ENCODE data around the gene P2RX3. TPM values are rescaled to one million over a fixed set of nuclear protein-coding genes. Genes with fewer than 3 reads are reported as not detected.

The P2RX3 gene
- total RNA-seq, 2 experiments from 2014 or later = not detected

DNA sequence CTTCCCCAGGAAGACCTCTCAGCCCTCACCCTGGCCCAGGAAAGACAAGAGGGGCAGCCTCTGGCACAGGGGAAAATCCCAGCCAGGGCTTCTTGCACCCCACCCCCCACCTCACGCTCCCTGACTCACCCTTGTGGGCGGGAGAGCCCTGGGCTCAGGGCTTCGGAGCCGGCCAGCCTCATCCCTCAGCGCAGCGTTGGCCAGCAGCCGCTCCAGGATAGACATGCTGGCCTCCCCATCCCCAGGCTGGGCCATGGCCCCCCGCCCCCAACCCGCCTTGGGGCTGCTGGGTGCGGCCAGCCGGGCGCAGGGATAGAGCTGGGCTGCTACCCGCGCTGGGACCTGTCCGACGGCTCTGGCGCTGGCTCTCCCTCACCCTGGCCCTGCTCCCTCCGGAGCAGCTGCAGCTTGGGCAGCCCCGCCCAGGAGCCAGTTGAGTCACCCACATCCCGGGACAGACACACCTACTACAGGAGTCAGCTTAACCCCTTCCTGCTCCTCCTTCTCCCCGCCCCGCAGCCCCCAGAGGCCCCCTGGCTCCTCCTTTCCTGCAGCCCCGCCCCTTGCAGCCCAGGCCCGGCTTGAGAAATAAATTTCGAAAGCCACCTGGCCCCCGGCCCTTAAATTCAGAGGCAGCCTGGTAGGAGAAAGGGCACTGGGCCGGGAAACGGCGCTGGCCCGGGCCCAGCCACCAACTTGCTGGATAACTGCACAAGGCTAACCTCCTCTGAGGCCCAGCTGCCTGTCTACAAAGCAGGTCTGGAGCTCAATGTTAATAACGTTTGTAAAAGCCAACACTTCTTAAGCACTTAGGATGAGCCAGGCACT is 26.8 kb upstream of the P2RX3 start:
- no peaks in the 10 kb centered on the region for H3K79me2 ChIP-seq (ENCODE audit: insufficient read depth, low read depth, low read length)
- no peak for DNase-seq (ENCODE audit: low spot score)
- H4K20me1 ChIP-seq (ENCODE audit: insufficient read depth, low read length) = no peaks in the 10 kb centered on the region
- peaks cover 1% of the 10 kb centered on the region; the same call in 1 of the 2 replicates for H3K36me3 ChIP-seq (ENCODE audit: insufficient read depth, low read length)
- no TSS peak for BruUV-seq (replicated peaks)
- no peak overlapping the region for H2AFZ ChIP-seq (ENCODE audit: low read length)
- CTCF ChIA-PET (ENCODE audit: unreplicated experiment) = no interaction called here
- H3K4me1 ChIP-seq (ENCODE audit: insufficient read depth, low read length, poor library complexity, severe bottlenecking) = no peaks in the 10 kb centered on the region
- TF ChIP-seq EZH2phosphoT487 (IDR thresholded peaks at IDR 0.05; ENCODE audit: borderline replicate concordance, low read depth, low read length) = no peak
- TF ChIP-seq, protein P1, sequence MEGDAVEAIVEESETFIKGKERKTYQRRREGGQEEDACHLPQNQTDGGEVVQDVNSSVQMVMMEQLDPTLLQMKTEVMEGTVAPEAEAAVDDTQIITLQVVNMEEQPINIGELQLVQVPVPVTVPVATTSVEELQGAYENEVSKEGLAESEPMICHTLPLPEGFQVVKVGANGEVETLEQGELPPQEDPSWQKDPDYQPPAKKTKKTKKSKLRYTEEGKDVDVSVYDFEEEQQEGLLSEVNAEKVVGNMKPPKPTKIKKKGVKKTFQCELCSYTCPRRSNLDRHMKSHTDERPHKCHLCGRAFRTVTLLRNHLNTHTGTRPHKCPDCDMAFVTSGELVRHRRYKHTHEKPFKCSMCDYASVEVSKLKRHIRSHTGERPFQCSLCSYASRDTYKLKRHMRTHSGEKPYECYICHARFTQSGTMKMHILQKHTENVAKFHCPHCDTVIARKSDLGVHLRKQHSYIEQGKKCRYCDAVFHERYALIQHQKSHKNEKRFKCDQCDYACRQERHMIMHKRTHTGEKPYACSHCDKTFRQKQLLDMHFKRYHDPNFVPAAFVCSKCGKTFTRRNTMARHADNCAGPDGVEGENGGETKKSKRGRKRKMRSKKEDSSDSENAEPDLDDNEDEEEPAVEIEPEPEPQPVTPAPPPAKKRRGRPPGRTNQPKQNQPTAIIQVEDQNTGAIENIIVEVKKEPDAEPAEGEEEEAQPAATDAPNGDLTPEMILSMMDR (conservative IDR thresholded peaks at IDR 0.05; ENCODE audit: low read length) = no peak
- intact Hi-C loops (cut with micrococcal nuclease; ENCODE audit: unreplicated experiment) = no loop called here
- H3K4me3 ChIP-seq (ENCODE audit: low read depth, low read length, poor library complexity, severe bottlenecking) = no peak overlapping the region
- H3K9me3 ChIP-seq (ENCODE audit: low read length) = no peaks in the 10 kb centered on the region
- H3K27ac ChIP-seq (ENCODE audit: low read depth, low read length, poor library complexity, severe bottlenecking) = no peak overlapping the region
- H3K4me2 ChIP-seq (ENCODE audit: low read length) = no peak overlapping the region
- no peaks in the 10 kb centered on the region for H3K9me2 ChIP-seq (ENCODE audit: insufficient read depth, low read length)
- POLR2A ChIA-PET = no interaction called here

DNA sequence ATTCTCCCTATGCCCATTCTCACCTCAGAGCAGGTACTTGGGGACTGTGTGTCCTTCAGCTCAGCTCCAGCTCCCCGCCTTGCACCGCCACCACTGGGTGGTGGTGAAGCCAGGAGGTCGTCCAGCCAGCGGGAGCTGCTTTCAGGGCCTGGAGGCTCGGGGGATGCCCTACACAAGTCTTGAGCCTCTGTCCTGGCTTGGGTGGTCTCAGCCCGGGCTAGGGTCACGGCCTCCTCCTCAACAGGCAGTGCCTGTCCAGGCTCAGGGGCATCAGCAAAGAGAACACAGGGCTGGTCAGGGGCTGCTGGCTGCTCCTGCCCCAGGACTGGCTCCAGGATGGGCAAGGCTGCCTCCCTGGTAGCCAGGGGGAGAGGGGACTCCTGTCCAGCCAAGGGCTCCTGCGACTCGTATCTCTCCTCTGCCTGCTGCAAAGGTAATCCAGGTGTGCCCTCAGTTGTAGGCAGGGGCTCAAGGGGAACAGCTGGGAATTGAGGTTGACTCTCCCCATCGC is 25.6 kb upstream of the P2RX3 start:
- DNase-seq (ENCODE audit: low spot score) = no peak
- Histone ChIP-seq H2AFZ (ENCODE audit: low read length) (no peak overlapping the region), H3K9me3 (ENCODE audit: low read length) (no peaks in the 10 kb centered on the region), H4K20me1 (ENCODE audit: insufficient read depth, low read length) (no peaks in the 10 kb centered on the region), H3K36me3 (ENCODE audit: insufficient read depth, low read length) (peaks cover 9% of the 10 kb centered on the region; the same call in 1 of the 2 replicates), H3K9me2 (ENCODE audit: insufficient read depth, low read length) (no peaks in the 10 kb centered on the region), H3K27ac (ENCODE audit: low read depth, low read length, poor library complexity, severe bottlenecking) (no peak overlapping the region), H3K4me3 (ENCODE audit: low read depth, low read length, poor library complexity, severe bottlenecking) (no peak overlapping the region), H3K4me1 (ENCODE audit: insufficient read depth, low read length, poor library complexity, severe bottlenecking) (no peaks in the 10 kb centered on the region), H3K79me2 (ENCODE audit: insufficient read depth, low read depth, low read length) (no peaks in the 10 kb centered on the region), H3K4me2 (ENCODE audit: low read length) (no peak overlapping the region)
- POLR2A ChIA-PET = no interaction called here
- TF ChIP-seq EZH2phosphoT487 (IDR thresholded peaks at IDR 0.05; ENCODE audit: borderline replicate concordance, low read depth, low read length) = no peak
- BruUV-seq (replicated peaks) = no TSS peak
- intact Hi-C loops (cut with micrococcal nuclease; ENCODE audit: unreplicated experiment) = no loop called here
- CTCF ChIA-PET (ENCODE audit: unreplicated experiment) = no interaction called here

DNA sequence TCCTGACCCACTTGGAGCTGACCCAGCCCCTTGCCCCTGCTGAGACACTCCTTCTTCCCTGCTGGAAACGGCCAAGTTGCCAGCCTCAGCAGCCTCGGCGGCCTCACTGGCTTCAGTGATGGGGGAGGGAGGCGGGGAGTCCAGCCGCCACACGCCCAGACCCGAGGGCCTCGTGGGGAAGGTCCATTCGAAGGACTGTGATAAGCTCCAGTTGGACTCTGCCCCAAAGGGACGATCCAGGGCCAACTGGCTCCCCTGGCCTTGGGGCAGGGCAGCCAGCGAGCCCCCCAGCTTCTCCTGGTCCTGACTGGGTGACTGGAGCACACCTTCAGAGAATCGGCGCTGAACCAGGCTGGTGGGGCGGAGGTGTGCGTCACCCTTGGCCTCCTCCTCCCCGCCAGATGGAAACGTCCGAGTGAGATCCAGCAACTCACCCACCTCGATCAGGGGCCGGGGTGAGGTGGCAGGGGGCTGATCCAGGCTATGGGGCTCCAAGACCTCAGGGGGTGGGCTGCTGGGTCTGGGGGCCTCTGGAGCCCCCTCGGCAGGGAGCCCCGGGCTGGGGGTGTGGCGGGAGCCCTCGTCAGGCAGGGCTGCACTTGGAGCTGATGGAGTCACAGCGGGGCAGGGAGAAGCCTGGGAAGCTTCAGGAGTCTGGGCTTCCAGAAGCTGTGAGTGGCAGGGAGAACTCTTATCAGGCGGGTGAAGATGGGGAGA is 24.9 kb upstream of the P2RX3 start:
- DNase-seq (ENCODE audit: low spot score) = no peak
- Histone ChIP-seq H3K9me2 (ENCODE audit: insufficient read depth, low read length) (no peaks in the 10 kb centered on the region), H3K4me1 (ENCODE audit: insufficient read depth, low read length, poor library complexity, severe bottlenecking) (no peaks in the 10 kb centered on the region), H3K9me3 (ENCODE audit: low read length) (no peaks in the 10 kb centered on the region), H3K79me2 (ENCODE audit: insufficient read depth, low read depth, low read length) (no peaks in the 10 kb centered on the region), H4K20me1 (ENCODE audit: insufficient read depth, low read length) (no peaks in the 10 kb centered on the region), H2AFZ (ENCODE audit: low read length) (no peak overlapping the region), H3K4me3 (ENCODE audit: low read depth, low read length, poor library complexity, severe bottlenecking) (no peak overlapping the region), H3K36me3 (ENCODE audit: insufficient read depth, low read length) (peaks cover 12% of the 10 kb centered on the region; the same call in 1 of the 2 replicates), H3K4me2 (ENCODE audit: low read length) (no peak overlapping the region), H3K27ac (ENCODE audit: low read depth, low read length, poor library complexity, severe bottlenecking) (no peak overlapping the region)
- BruUV-seq (replicated peaks) = no TSS peak
- POLR2A ChIA-PET = no interaction called here
- TF ChIP-seq, protein P1 (conservative IDR thresholded peaks at IDR 0.05; ENCODE audit: low read length) = no peak
- no peak for TF ChIP-seq EZH2phosphoT487 (IDR thresholded peaks at IDR 0.05; ENCODE audit: borderline replicate concordance, low read depth, low read length)
- CTCF ChIA-PET (ENCODE audit: unreplicated experiment) = no interaction called here
- intact Hi-C loops (cut with micrococcal nuclease; ENCODE audit: unreplicated experiment) = no loop called here
